IPS DF 19.7 (cell line): ENCODE data around the gene EDEM1.

Experiments used
- DNase-seq: peaks from one replicate; pipeline ENCODE4 v3.0.0-alpha.2; 2013; ENCODE audit warnings: low read depth, low spot score

The EDEM1 gene

GRCh38 chr3:5198986-5199731, 11.7 kb downstream of the EDEM1 start:
- DNase-seq, result no peak

- no peak for DNase-seq
Observed at GRCh38 chr3:5201536-5201935, 14.0 kb downstream of the EDEM1 start.

GRCh38 chr3:5202222-5202621, 14.7 kb downstream of the EDEM1 start:
- no peak for DNase-seq

- DNase-seq, result no peak
Observed at GRCh38 chr3:5205165-5205941, 17.8 kb downstream of the EDEM1 start.

- DNase-seq, result no peak
Observed at GRCh38 chr3:5210926-5211325, 23.4 kb downstream of the EDEM1 start.

- DNase-seq, result no peak
Observed at GRCh38 chr3:5212628-5213573, 25.4 kb downstream of the EDEM1 start.

- DNase-seq, result peak; percentile 61
Observed at GRCh38 chr3:5213574-5213966, 26.1 kb downstream of the EDEM1 start.

- DNase-seq, result no peak
Observed at GRCh38 chr3:5214352-5214751, 26.8 kb downstream of the EDEM1 start.

- no peak for DNase-seq
Observed at GRCh38 chr3:5217824-5218595, 30.5 kb downstream of the EDEM1 start.

GRCh38 chr3:5218815-5219214, 31.3 kb downstream of the EDEM1 start:
- no peak for DNase-seq

- DNase-seq, result no peak
Observed at GRCh38 chr3:5219216-5219615, 31.7 kb downstream of the EDEM1 start.

- no peak for DNase-seq
Observed at GRCh38 chr3:5220193-5220592, 32.7 kb downstream of the EDEM1 start.

GRCh38 chr3:5220667-5221431, 33.3 kb downstream of the EDEM1 start:
- no peak for DNase-seq

- no peak for DNase-seq
Observed at GRCh38 chr3:5221701-5222100, 34.2 kb downstream of the EDEM1 start.

- DNase-seq, result no peak
Observed at GRCh38 chr3:5222283-5223005, 34.9 kb downstream of the EDEM1 start.

GRCh38 chr3:5226783-5227182, 39.3 kb downstream of the EDEM1 start:
- no peak for DNase-seq

GRCh38 chr3:5227812-5228211, 40.3 kb downstream of the EDEM1 start:
- DNase-seq, result no peak

GRCh38 chr3:5229414-5229813, 41.9 kb downstream of the EDEM1 start:
- no peak for DNase-seq

- DNase-seq, result no peak
Observed at GRCh38 chr3:5231074-5231473, 43.6 kb downstream of the EDEM1 start.

- no peak for DNase-seq
Observed at GRCh38 chr3:5231487-5231886, 44.0 kb downstream of the EDEM1 start.
